Astrocyte (in vitro differentiated cells and primary cell): ENCODE data around the gene AMFR. TPM values are rescaled to one million over a fixed set of nuclear protein-coding genes. Genes with fewer than 3 reads are reported as not detected.

Experiments used
- DNase-seq: peaks from one replicate; pipeline ENCODE4 v3.0.0-alpha.2; 2010; ENCODE audit warnings: low read depth
- FAIRE-seq: peaks from 2 replicates; lab custom pipeline; 2011; peaks lifted over from hg19 to GRCh38; lab: Jason Lieb, UNC
- H2AFZ ChIP-seq: 2 replicates; pipeline ENCODE4 v1.6.0; 2012; ENCODE audit warnings: low read depth, low read length, inconsistent platforms
- H3K27ac ChIP-seq: 2 replicates; pipeline ENCODE4 v1.5.1; 2011; ENCODE audit warnings: low read depth, low read length, inconsistent platforms
- H3K27me3 ChIP-seq: 2 replicates; pipeline ENCODE4 v1.6.0; 2011; ENCODE audit warnings: low read length, inconsistent platforms; ENCODE audit not compliant: insufficient read depth
- H3K36me3 ChIP-seq: 2 replicates; pipeline ENCODE4 v1.5.1; 2011; ENCODE audit warnings: low read length, inconsistent platforms; ENCODE audit not compliant: insufficient read depth
- H3K4me1 ChIP-seq: 2 replicates; pipeline ENCODE4 v1.5.1; 2011; ENCODE audit warnings: low read length, inconsistent platforms; ENCODE audit not compliant: insufficient read depth
- H3K4me2 ChIP-seq: 2 replicates; pipeline ENCODE4 v1.6.0; 2012; ENCODE audit warnings: low read length, inconsistent platforms
- H3K4me3 ChIP-seq: 2 replicates; pipeline ENCODE4 v1.5.1; 2011; ENCODE audit warnings: low read depth, mild to moderate bottlenecking, low read length, inconsistent platforms; ENCODE audit not compliant: insufficient read depth
- H3K79me2 ChIP-seq: 2 replicates; pipeline ENCODE4 v1.6.0; 2012; ENCODE audit warnings: mild to moderate bottlenecking, low read length, inconsistent platforms; ENCODE audit not compliant: insufficient read depth
- H3K9ac ChIP-seq: 2 replicates; pipeline ENCODE4 v1.6.0; 2012; ENCODE audit warnings: mild to moderate bottlenecking, low read length, inconsistent platforms
- H3K9me3 ChIP-seq: 2 replicates; pipeline ENCODE4 v1.5.1; 2012; ENCODE audit warnings: low read depth, mild to moderate bottlenecking, low read length, inconsistent platforms; ENCODE audit not compliant: insufficient read depth
- H4K20me1 ChIP-seq: 2 replicates; pipeline ENCODE4 v1.6.0; 2012; ENCODE audit warnings: low read length, inconsistent platforms; ENCODE audit not compliant: insufficient read depth
- H3K27ac Mint-ChIP-seq: one replicate; pipeline ENCODE4 v1.8.0; 2021; ENCODE audit warnings: mild to moderate bottlenecking, mixed read lengths; ENCODE audit not compliant: unreplicated experiment
- H3K27me3 Mint-ChIP-seq: one replicate; pipeline ENCODE4 v1.8.0; 2021; ENCODE audit warnings: low read depth, mixed read lengths; ENCODE audit not compliant: unreplicated experiment
- H3K36me3 Mint-ChIP-seq: one replicate; pipeline ENCODE4 v1.8.0; 2021; ENCODE audit warnings: low read depth, mixed read lengths; ENCODE audit not compliant: unreplicated experiment
- H3K4me1 Mint-ChIP-seq: one replicate; pipeline ENCODE4 v1.8.0; 2021; ENCODE audit warnings: low read depth, mixed read lengths; ENCODE audit not compliant: unreplicated experiment
- H3K4me3 Mint-ChIP-seq: one replicate; pipeline ENCODE4 v1.8.0; 2021; ENCODE audit warnings: mild to moderate bottlenecking, moderate library complexity, mixed read lengths; ENCODE audit not compliant: unreplicated experiment
- H3K9me3 Mint-ChIP-seq: one replicate; pipeline ENCODE4 v1.8.0; 2021; ENCODE audit warnings: mild to moderate bottlenecking, mixed read lengths; ENCODE audit not compliant: unreplicated experiment
- EZH2 ChIP-seq: IDR thresholded peaks from 2 replicates; pipeline ENCODE4 v1.6.1; 2012; ENCODE audit warnings: mild to moderate bottlenecking, low read length, inconsistent platforms; ENCODE audit not compliant: insufficient read depth
- total RNA-seq: library from RNA; stranded (reverse); gene quantifications from 2 replicates; pipeline ENCODE4 v1.2.1, GENCODE V29; 2021
- TF ChIP-seq, protein P1 (sequence below): IDR thresholded peaks from 2 replicates; pipeline ENCODE4 v1.5.1; 2011; ENCODE audit warnings: low read depth, mild to moderate bottlenecking, inconsistent platforms, low read length, moderate library complexity; ENCODE audit not compliant: insufficient read depth

Gene AMFR
- total RNA-seq, 1 donor from 2014 or later = 86.2 TPM

DNA sequence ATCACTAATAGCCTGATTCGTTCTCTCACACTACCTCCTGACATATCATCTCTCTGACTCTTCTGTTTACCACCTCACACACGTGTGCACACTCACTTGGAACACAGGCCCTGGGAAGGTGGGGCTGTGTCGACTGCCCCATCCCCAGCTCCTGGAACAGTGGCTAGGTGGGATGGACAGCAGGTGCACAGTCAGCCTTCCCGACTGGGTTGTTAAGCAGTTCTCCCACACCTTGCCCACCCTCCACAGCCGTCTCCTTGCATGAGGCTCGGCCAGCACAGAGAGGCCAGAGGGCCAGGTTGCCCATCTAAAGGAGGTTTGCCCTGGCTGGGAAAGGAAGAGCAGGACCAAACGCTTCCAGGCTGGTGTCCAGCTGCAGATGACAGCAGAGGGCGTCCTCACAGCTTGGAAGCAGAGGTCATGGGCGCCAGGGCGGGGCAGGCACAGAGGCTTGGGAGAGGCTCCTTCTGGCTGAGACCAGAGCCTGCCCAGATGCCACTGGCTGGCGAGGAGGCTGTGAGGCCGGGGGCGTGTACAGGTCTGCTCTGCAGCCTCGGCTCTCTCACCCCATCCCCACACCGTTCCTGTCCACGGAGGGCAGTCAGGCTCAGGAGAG lies 92.8 kb downstream of the AMFR start:
- TF ChIP-seq, protein P1, sequence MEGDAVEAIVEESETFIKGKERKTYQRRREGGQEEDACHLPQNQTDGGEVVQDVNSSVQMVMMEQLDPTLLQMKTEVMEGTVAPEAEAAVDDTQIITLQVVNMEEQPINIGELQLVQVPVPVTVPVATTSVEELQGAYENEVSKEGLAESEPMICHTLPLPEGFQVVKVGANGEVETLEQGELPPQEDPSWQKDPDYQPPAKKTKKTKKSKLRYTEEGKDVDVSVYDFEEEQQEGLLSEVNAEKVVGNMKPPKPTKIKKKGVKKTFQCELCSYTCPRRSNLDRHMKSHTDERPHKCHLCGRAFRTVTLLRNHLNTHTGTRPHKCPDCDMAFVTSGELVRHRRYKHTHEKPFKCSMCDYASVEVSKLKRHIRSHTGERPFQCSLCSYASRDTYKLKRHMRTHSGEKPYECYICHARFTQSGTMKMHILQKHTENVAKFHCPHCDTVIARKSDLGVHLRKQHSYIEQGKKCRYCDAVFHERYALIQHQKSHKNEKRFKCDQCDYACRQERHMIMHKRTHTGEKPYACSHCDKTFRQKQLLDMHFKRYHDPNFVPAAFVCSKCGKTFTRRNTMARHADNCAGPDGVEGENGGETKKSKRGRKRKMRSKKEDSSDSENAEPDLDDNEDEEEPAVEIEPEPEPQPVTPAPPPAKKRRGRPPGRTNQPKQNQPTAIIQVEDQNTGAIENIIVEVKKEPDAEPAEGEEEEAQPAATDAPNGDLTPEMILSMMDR = no peak
- no peak for TF ChIP-seq EZH2
- Mint-ChIP-seq H3K9me3 (no peaks in the 10 kb centered on the region), H3K36me3 (no peaks in the 10 kb centered on the region), H3K4me1 (no peaks in the 10 kb centered on the region), H3K27me3 (peaks cover 12% of the 10 kb centered on the region), H3K27ac (no peak overlapping the region), H3K4me3 (no peak overlapping the region)
- Histone ChIP-seq H3K9me3 (no peaks in the 10 kb centered on the region), H3K27ac (no peak overlapping the region), H3K4me2 (no peak overlapping the region), H2AFZ (no peak overlapping the region), H3K27me3 (no peaks in the 10 kb centered on the region), H3K4me1 (no peaks in the 10 kb centered on the region), H3K36me3 (no peaks in the 10 kb centered on the region), H4K20me1 (no peaks in the 10 kb centered on the region), H3K4me3 (no peak overlapping the region), H3K9ac (no peak overlapping the region), H3K79me2 (no peaks in the 10 kb centered on the region)
- FAIRE-seq (no peak), DNase-seq (peak; percentile 18)

DNA sequence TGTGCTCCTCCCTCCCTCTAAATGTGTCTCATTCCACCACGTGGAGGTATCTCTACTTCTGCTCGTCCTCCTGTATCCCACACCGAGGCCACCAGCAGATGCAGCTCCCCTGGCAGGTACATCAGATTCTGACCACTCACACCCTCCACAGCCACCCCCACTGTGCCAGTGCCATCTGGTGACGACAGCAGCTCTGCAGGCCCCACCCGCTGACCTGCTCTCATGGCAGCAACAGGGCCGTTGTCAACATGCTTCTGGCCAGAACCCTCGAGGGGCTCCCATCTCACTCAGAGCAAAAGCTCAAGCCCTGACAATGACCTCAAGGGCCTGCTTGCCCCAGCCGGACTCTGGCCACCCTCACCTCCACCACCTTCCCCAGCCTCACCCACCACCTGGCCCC lies 93.4 kb downstream of the AMFR start:
- Histone ChIP-seq H3K4me3 (no peak overlapping the region), H3K36me3 (no peaks in the 10 kb centered on the region), H3K27ac (no peak overlapping the region), H3K4me2 (no peak overlapping the region), H3K79me2 (no peaks in the 10 kb centered on the region), H3K9ac (no peak overlapping the region), H4K20me1 (no peaks in the 10 kb centered on the region), H2AFZ (no peak overlapping the region), H3K27me3 (no peaks in the 10 kb centered on the region), H3K4me1 (no peaks in the 10 kb centered on the region), H3K9me3 (no peaks in the 10 kb centered on the region)
- TF ChIP-seq, protein P1 = no peak
- no peak for TF ChIP-seq EZH2
- FAIRE-seq (no peak), DNase-seq (no peak)
- H3K36me3 Mint-ChIP-seq = no peaks in the 10 kb centered on the region
- H3K9me3 Mint-ChIP-seq = no peaks in the 10 kb centered on the region
- no peak overlapping the region for H3K27ac Mint-ChIP-seq
- H3K4me1 Mint-ChIP-seq = no peaks in the 10 kb centered on the region
- no peak overlapping the region for H3K4me3 Mint-ChIP-seq
- peaks cover 15% of the 10 kb centered on the region for H3K27me3 Mint-ChIP-seq

DNA sequence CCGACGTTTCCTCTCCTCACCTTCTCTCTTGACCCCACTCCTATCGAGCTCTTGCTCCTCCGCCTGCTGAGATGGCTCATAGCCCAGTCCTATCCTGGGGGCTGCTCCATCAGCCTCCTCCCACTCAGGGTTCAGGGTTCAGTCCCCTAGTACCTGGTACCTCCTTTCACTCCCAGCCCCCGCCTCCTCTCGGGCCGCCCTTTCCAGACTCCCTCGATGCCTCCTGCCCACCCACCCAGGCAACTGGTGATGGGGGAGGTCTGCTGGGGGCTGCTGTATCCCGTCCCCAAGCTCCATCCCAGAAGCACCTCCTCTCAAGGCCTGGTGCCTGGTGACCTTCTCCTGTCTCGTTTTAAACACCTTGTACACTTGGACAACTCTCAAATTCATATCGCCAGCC lies 93.9 kb downstream of the AMFR start:
- Histone ChIP-seq H3K4me2 (no peak overlapping the region), H3K4me1 (no peaks in the 10 kb centered on the region), H3K9ac (no peak overlapping the region), H3K27me3 (no peaks in the 10 kb centered on the region), H3K9me3 (no peaks in the 10 kb centered on the region), H3K79me2 (no peaks in the 10 kb centered on the region), H3K36me3 (no peaks in the 10 kb centered on the region), H3K27ac (no peak overlapping the region), H4K20me1 (no peaks in the 10 kb centered on the region), H3K4me3 (no peak overlapping the region), H2AFZ (no peak overlapping the region)
- FAIRE-seq = no peak
- peaks cover 15% of the 10 kb centered on the region for H3K27me3 Mint-ChIP-seq
- TF ChIP-seq EZH2 = no peak
- TF ChIP-seq, protein P1 = no peak
- no peaks in the 10 kb centered on the region for H3K9me3 Mint-ChIP-seq
- DNase-seq = no peak
- H3K4me3 Mint-ChIP-seq = no peak overlapping the region
- H3K4me1 Mint-ChIP-seq = no peaks in the 10 kb centered on the region
- no peaks in the 10 kb centered on the region for H3K36me3 Mint-ChIP-seq
- no peak overlapping the region for H3K27ac Mint-ChIP-seq
